Measurements from ENCODE around the gene JAML. TPM values are rescaled to one million over a fixed set of nuclear protein-coding genes. Genes with fewer than 3 reads are reported as not detected.

The JAML gene
- total and polyA plus RNA-seq, 9 of the 15 experiments (the other 6 are each of a cell fraction or from before 2014, with no cell fraction given), result 0.05 to 0.32 (median 0.22) TPM; not detected in 4

DNA sequence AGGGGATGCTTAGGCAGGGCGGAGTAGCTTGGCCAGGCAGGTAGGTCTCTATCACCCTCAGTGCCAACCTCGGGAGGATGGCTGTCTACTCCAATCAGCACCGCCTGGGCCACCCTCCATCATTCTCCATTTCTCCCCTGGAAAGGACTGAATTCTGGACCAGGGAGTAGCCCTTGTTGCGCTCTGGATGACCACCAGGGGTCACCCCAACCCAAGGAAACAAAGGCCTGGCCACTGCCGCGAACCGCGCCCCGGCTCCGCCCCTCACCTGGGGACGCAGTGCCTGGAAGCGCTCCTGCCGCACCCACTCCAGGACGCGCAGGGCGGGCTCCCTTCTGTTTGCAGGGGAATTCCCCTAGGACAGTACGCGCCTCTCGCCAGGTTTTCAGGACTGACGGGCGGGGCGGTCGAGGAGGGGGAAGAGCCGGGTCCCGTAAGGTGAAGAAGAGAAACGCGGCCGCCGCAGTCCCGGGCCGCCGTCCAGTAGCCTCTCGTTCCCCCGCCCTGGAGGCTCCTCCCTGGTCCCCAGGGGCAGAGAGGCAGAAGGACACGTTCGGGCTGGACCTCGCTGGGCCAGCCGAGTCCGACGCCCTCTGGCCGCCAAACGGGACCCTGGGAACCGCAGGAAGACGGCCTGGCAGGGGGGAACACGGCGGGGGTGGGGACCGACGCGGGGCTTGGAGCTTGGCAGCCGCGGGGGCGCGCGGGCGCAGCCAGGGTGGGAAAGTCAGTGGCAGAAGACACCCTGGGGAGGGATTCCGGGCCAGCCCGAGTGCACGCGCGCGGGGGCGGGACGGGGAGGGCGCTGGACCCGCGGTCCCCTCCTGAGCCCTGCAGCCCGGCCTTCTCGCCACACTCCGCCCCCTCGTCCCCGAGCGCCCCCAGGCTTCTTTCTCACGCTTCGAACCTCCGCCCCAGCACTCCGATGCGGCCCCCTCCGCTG is 79.3 kb downstream of the JAML start (continued):
- TF ChIP-seq CTCF (IDR thresholded peaks at IDR 0.05 in 2 of 3, conservative IDR thresholded peaks at IDR 0.05 in 1 of 3; ENCODE audit: insufficient read depth in 2 of 3, low read depth in 1 of 3, low read length in 3 of 3) (peak; percentile 86 to 93 (median 92)), ZBTB5 (IDR thresholded peaks at IDR 0.05) (no peak), PHB (CRISPR knock-in tag; IDR thresholded peaks at IDR 0.05) (no peak), PHF20 (IDR thresholded peaks at IDR 0.05; ENCODE audit: partially characterized antibody) (no peak), ELF1 (tag; IDR thresholded peaks at IDR 0.05) (peak; percentile 18; the same call in 1 of the 2 replicates), SLC30A9 (CRISPR knock-in tag; IDR thresholded peaks at IDR 0.05) (no peak), YBX1 (IDR thresholded peaks at IDR 0.05) (no peak), E2F1 (CRISPR knock-in tag; IDR thresholded peaks at IDR 0.05) (no peak), GABPA (tag; conservative IDR thresholded peaks at IDR 0.05; ENCODE audit: low read depth) (no peak), HDAC8 (tag; IDR thresholded peaks at IDR 0.05) (no peak)
- TF ChIP-seq, protein P1, sequence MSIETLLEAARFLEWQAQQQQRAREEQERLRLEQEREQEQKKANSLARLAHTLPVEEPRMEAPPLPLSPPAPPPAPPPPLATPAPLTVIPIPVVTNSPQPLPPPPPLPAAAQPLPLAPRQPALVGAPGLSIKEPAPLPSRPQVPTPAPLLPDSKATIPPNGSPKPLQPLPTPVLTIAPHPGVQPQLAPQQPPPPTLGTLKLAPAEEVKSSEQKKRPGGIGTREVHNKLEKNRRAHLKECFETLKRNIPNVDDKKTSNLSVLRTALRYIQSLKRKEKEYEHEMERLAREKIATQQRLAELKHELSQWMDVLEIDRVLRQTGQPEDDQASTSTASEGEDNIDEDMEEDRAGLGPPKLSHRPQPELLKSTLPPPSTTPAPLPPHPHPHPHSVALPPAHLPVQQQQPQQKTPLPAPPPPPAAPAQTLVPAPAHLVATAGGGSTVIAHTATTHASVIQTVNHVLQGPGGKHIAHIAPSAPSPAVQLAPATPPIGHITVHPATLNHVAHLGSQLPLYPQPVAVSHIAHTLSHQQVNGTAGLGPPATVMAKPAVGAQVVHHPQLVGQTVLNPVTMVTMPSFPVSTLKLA (conservative IDR thresholded peaks at IDR 0.05), result peak in 1 of 2 experiments; percentile 31; a peak in 1 of 4 replicates
- TF ChIP-seq, protein P2, sequence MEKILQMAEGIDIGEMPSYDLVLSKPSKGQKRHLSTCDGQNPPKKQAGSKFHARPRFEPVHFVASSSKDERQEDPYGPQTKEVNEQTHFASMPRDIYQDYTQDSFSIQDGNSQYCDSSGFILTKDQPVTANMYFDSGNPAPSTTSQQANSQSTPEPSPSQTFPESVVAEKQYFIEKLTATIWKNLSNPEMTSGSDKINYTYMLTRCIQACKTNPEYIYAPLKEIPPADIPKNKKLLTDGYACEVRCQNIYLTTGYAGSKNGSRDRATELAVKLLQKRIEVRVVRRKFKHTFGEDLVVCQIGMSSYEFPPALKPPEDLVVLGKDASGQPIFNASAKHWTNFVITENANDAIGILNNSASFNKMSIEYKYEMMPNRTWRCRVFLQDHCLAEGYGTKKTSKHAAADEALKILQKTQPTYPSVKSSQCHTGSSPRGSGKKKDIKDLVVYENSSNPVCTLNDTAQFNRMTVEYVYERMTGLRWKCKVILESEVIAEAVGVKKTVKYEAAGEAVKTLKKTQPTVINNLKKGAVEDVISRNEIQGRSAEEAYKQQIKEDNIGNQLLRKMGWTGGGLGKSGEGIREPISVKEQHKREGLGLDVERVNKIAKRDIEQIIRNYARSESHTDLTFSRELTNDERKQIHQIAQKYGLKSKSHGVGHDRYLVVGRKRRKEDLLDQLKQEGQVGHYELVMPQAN (IDR thresholded peaks at IDR 0.05; ENCODE audit: borderline replicate concordance), result no peak
- TF ChIP-seq, protein P3, sequence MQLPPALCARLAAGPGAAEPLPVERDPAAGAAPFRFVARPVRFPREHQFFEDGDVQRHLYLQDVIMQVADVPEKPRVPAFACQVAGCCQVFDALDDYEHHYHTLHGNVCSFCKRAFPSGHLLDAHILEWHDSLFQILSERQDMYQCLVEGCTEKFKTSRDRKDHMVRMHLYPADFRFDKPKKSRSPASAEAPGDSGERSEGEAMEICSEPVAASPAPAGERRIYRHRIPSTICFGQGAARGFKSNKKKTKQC (CRISPR knock-in tag; IDR thresholded peaks at IDR 0.05), result no peak
- TF ChIP-seq, protein P4, sequence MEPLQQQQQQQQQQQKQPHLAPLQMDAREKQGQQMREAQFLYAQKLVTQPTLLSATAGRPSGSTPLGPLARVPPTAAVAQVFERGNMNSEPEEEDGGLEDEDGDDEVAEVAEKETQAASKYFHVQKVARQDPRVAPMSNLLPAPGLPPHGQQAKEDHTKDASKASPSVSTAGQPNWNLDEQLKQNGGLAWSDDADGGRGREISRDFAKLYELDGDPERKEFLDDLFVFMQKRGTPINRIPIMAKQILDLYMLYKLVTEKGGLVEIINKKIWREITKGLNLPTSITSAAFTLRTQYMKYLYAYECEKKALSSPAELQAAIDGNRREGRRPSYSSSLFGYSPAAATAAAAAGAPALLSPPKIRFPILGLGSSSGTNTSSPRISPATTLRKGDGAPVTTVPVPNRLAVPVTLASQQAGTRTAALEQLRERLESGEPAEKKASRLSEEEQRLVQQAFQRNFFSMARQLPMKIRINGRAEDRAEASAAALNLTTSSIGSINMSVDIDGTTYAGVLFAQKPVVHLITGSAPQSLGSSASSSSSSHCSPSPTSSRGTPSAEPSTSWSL (CRISPR knock-in tag; IDR thresholded peaks at IDR 0.05; ENCODE audit: borderline replicate concordance), result no peak
